Tibial nerve (tissue), 4 donors: ENCODE results near the gene KRTAP5-9.

Source experiments
- CTCF ChIP-seq, 5 experiments: fragments of 200-600 bp in 3 of 5; fragments of 450-650 bp in 2 of 5; sonication (generic) in 3 of 5; IDR thresholded peaks; one replicate each; pipeline ENCODE4 v1.5.1; 2016 to 2019; ENCODE audit warnings: antibody characterized with exemption in 5 of 5, mild to moderate bottlenecking in 3 of 5, moderate library complexity in 2 of 5
- EP300 ChIP-seq, 2 donors: sonication (generic); formaldehyde crosslinking; IDR thresholded peaks; one replicate each; pipeline ENCODE4 v1.6.1; 2017; ENCODE audit warnings: antibody characterized with exemption in 2 of 2, mild to moderate bottlenecking in 1 of 2
- POLR2A ChIP-seq, 2 donors: fragments of 450-650 bp; IDR thresholded peaks; one replicate each; pipeline ENCODE4 v1.6.1; 2017; ENCODE audit warnings: antibody characterized with exemption in 2 of 2, mild to moderate bottlenecking in 2 of 2, moderate library complexity in 2 of 2

DNA sequence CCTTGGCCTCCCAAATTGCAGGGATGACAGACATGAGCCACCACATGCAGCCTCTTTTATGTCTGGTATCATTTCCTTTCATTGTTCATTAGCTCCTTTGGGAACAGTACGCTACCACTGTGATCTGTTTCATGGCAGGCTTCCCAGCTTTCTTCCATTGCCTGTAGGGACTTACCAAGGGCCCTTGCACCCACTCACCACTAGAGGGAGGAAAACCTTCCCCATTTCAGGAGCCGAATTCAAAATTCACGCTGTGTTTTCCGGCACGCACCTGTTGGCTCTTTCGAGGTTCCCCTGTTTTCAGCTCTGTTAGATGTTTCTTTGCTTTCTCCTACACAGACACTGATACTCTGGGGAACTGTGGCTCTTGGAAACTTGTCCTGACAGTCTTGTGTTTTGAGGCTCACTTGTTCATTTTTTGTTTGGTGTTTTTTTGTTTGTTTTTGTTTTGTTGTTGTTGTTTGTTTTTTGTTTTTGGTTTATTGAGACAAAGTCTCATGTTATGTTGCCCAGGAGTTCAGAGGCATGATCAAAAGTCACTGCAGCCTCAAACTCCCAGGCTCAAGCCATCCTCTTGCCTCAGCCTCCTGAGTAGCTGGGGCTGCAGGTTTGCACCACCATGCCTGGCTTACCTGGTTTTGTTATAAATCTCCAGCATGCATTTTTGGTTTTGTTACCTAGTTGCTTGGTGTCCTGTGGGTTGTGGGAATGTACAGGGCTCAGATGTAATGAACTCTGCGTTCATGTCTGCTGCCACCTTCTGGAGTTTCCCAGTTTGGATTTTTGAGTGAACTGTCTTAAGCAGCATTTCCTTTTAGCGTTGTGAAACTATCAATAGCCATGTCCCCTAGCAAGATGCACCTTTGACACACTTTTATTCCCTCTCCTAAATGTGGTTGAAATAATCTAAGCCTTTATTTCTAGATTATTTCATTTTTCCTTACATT is 32.1 kb downstream of the KRTAP5-9 start:
- TF ChIP-seq CTCF (IDR thresholded peaks at IDR 0.05): peak; percentile 30 to 76 (median 71)
- TF ChIP-seq EP300 (IDR thresholded peaks at IDR 0.05): no peak
- no peak for TF ChIP-seq POLR2A (IDR thresholded peaks at IDR 0.05)
